ENCODE measurements around the gene NRP2. TPM values are rescaled to one million over a fixed set of nuclear protein-coding genes. Genes with fewer than 3 reads are reported as not detected.

Gene NRP2
- total RNA-seq, 1 experiment from 2014 or later: 13.2 TPM

GRCh38 chr2:205700331-205701132, 18.2 kb downstream of the NRP2 start:
- peak; percentile 90 to 91 for DNase-seq (ENCODE audit: low read depth in 1 of 2, low spot score in 2 of 2)
- Histone ChIP-seq H3K27me3 (replicated peaks) (no peaks in the 10 kb centered on the region), H3K9me3 (replicated peaks) (no peaks in the 10 kb centered on the region), H3K4me3 (no peak overlapping the region), H3K36me3 (no peaks in the 10 kb centered on the region), H3K27ac (peak overlapping the region; percentile 83), H3K4me1 (replicated peaks) (peaks cover 71% of the 10 kb centered on the region)

- Histone ChIP-seq H3K4me3 (no peak overlapping the region), H3K36me3 (no peaks in the 10 kb centered on the region), H3K9me3 (replicated peaks) (no peaks in the 10 kb centered on the region), H3K4me1 (replicated peaks) (peaks cover 79% of the 10 kb centered on the region), H3K27ac (peak overlapping the region; percentile 83), H3K27me3 (replicated peaks) (no peaks in the 10 kb centered on the region)
- DNase-seq (ENCODE audit: low read depth in 1 of 2, low spot score in 2 of 2): no peak
Measured at GRCh38 chr2:205701509-205701908, 19.2 kb downstream of the NRP2 start.

- no peaks in the 10 kb centered on the region for H3K9me3 ChIP-seq (replicated peaks)
- peak overlapping the region; percentile 83; the same call in 1 of the 2 replicates for H3K27ac ChIP-seq
- no peak for DNase-seq (ENCODE audit: low read depth in 1 of 2, low spot score in 2 of 2)
- H3K4me1 ChIP-seq (replicated peaks): peaks cover 83% of the 10 kb centered on the region
- no peak overlapping the region for H3K4me3 ChIP-seq
- H3K27me3 ChIP-seq (replicated peaks): no peaks in the 10 kb centered on the region
- no peaks in the 10 kb centered on the region for H3K36me3 ChIP-seq
Measured at GRCh38 chr2:205702576-205702975, 20.3 kb downstream of the NRP2 start.

GRCh38 chr2:205703471-205704126, 21.3 kb downstream of the NRP2 start:
- no peaks in the 10 kb centered on the region for H3K36me3 ChIP-seq
- H3K27me3 ChIP-seq (replicated peaks): no peaks in the 10 kb centered on the region
- DNase-seq (ENCODE audit: low read depth in 1 of 2, low spot score in 2 of 2): no peak
- H3K4me3 ChIP-seq: no peak overlapping the region
- no peaks in the 10 kb centered on the region for H3K9me3 ChIP-seq (replicated peaks)
- peak overlapping the region; percentile 52 for H3K27ac ChIP-seq
- peaks cover 89% of the 10 kb centered on the region for H3K4me1 ChIP-seq (replicated peaks)

GRCh38 chr2:205704127-205704741, 21.9 kb downstream of the NRP2 start:
- Histone ChIP-seq H3K4me1 (replicated peaks) (peaks cover 86% of the 10 kb centered on the region), H3K27me3 (replicated peaks) (no peaks in the 10 kb centered on the region), H3K4me3 (no peak overlapping the region), H3K27ac (peak overlapping the region; percentile 52), H3K36me3 (no peaks in the 10 kb centered on the region), H3K9me3 (replicated peaks) (no peaks in the 10 kb centered on the region)
- peak in 1 of 2 experiments; percentile 53 for DNase-seq (ENCODE audit: low read depth in 1 of 2, low spot score in 2 of 2)

- Histone ChIP-seq H3K27ac (no peak overlapping the region), H3K9me3 (replicated peaks) (no peaks in the 10 kb centered on the region), H3K4me1 (replicated peaks) (peaks cover 71% of the 10 kb centered on the region), H3K36me3 (no peaks in the 10 kb centered on the region), H3K27me3 (replicated peaks) (no peaks in the 10 kb centered on the region), H3K4me3 (no peak overlapping the region)
- no peak for DNase-seq (ENCODE audit: low read depth in 1 of 2, low spot score in 2 of 2)
Measured at GRCh38 chr2:205705511-205706349, 23.4 kb downstream of the NRP2 start.

- Histone ChIP-seq H3K4me1 (replicated peaks) (peaks cover 59% of the 10 kb centered on the region), H3K27ac (peak overlapping the region; percentile 68), H3K36me3 (no peaks in the 10 kb centered on the region), H3K27me3 (replicated peaks) (no peaks in the 10 kb centered on the region), H3K4me3 (no peak overlapping the region), H3K9me3 (replicated peaks) (no peaks in the 10 kb centered on the region)
- peak; percentile 84 to 86 for DNase-seq (ENCODE audit: low read depth in 1 of 2, low spot score in 2 of 2)
Measured at GRCh38 chr2:205706769-205707381, 24.6 kb downstream of the NRP2 start.

- Histone ChIP-seq H3K27me3 (replicated peaks) (no peaks in the 10 kb centered on the region), H3K4me1 (replicated peaks) (peaks cover 59% of the 10 kb centered on the region), H3K36me3 (no peaks in the 10 kb centered on the region), H3K27ac (no peak overlapping the region), H3K4me3 (no peak overlapping the region), H3K9me3 (replicated peaks) (no peaks in the 10 kb centered on the region)
- DNase-seq (ENCODE audit: low read depth in 1 of 2, low spot score in 2 of 2): peak; percentile 50 to 69
Measured at GRCh38 chr2:205708231-205708631, 25.9 kb downstream of the NRP2 start.

GRCh38 chr2:205709319-205709718, 27.0 kb downstream of the NRP2 start:
- Histone ChIP-seq H3K27ac (no peak overlapping the region), H3K36me3 (no peaks in the 10 kb centered on the region), H3K4me3 (no peak overlapping the region), H3K27me3 (replicated peaks) (no peaks in the 10 kb centered on the region), H3K9me3 (replicated peaks) (no peaks in the 10 kb centered on the region), H3K4me1 (replicated peaks) (peaks cover 60% of the 10 kb centered on the region)
- no peak for DNase-seq (ENCODE audit: low read depth in 1 of 2, low spot score in 2 of 2)

- Histone ChIP-seq H3K9me3 (replicated peaks) (no peaks in the 10 kb centered on the region), H3K27ac (no peak overlapping the region), H3K4me3 (no peak overlapping the region), H3K27me3 (replicated peaks) (no peaks in the 10 kb centered on the region), H3K4me1 (replicated peaks) (peaks cover 47% of the 10 kb centered on the region), H3K36me3 (no peaks in the 10 kb centered on the region)
- DNase-seq (ENCODE audit: low read depth in 1 of 2, low spot score in 2 of 2): peak in 1 of 2 experiments; percentile 40
Measured at GRCh38 chr2:205712508-205712907, 30.2 kb downstream of the NRP2 start.

- Histone ChIP-seq H3K4me1 (replicated peaks) (peaks cover 42% of the 10 kb centered on the region), H3K9me3 (replicated peaks) (no peaks in the 10 kb centered on the region), H3K4me3 (no peak overlapping the region), H3K36me3 (no peaks in the 10 kb centered on the region), H3K27ac (no peak overlapping the region; the same call in 1 of the 2 replicates), H3K27me3 (replicated peaks) (no peaks in the 10 kb centered on the region)
- DNase-seq (ENCODE audit: low read depth in 1 of 2, low spot score in 2 of 2): no peak
Measured at GRCh38 chr2:205713086-205713485, 30.8 kb downstream of the NRP2 start.

- H3K27ac ChIP-seq: peak overlapping the region; percentile 32; the same call in 1 of the 2 replicates
- no peaks in the 10 kb centered on the region for H3K27me3 ChIP-seq (replicated peaks)
- H3K9me3 ChIP-seq (replicated peaks): no peaks in the 10 kb centered on the region
Measured at GRCh38 chr2:205714058-205714776, 31.9 kb downstream of the NRP2 start.

More at GRCh38 chr2:205714058-205714776, 31.9 kb downstream of the NRP2 start:
- DNase-seq (ENCODE audit: low read depth in 1 of 2, low spot score in 2 of 2): peak; percentile 53 to 64
- Histone ChIP-seq H3K4me3 (no peak overlapping the region), H3K4me1 (replicated peaks) (peaks cover 46% of the 10 kb centered on the region), H3K36me3 (no peaks in the 10 kb centered on the region)
